GM13976 (cell line): ENCODE measurements around the gene KCNIP1.

Experiments used
- DNase-seq: peaks from one replicate; pipeline ENCODE4 v3.0.0; 2012; ENCODE audit warnings: low spot score
- in situ Hi-C: fragments of 300-500 bp; cut with MboI; formaldehyde crosslinking; loops from one replicate; pipeline ENCODE4 v1.12.0; 2022; ENCODE audit warnings: low sequenced_read_pairs, mixed read lengths, inconsistent platforms; ENCODE audit not compliant: unreplicated experiment
- TF ChIP-seq, protein P1 (sequence below): IDR thresholded peaks from 2 replicates; pipeline ENCODE4 v1.5.1; 2012; ENCODE audit warnings: borderline replicate concordance, mild to moderate bottlenecking; ENCODE audit not compliant: insufficient read depth; ENCODE audit errors: extremely low read depth, missing control alignments, control extremely low read depth

KCNIP1 gene

DNA sequence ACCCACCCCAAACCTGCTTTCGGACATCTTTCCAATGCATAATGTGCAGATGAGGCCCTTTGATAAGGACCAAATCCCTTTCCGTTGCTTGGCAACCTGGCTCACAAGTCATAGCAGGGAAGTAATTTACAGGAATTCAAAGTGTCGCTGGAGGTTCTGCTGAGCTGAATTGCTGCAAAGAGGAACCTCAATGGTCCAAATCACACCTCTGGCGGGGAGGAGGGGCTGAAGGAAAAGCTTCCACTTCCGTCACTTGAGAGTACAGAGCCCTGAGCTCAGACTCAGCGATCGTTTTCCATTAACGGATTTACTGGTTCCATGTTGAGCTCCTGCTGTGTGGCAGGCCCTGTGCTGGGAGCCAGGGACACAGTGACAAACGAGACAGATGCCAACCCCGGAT is 99.3 kb downstream of the KCNIP1 start:
- in situ Hi-C loops: no loop called here
- DNase-seq: no peak
- TF ChIP-seq, protein P1, sequence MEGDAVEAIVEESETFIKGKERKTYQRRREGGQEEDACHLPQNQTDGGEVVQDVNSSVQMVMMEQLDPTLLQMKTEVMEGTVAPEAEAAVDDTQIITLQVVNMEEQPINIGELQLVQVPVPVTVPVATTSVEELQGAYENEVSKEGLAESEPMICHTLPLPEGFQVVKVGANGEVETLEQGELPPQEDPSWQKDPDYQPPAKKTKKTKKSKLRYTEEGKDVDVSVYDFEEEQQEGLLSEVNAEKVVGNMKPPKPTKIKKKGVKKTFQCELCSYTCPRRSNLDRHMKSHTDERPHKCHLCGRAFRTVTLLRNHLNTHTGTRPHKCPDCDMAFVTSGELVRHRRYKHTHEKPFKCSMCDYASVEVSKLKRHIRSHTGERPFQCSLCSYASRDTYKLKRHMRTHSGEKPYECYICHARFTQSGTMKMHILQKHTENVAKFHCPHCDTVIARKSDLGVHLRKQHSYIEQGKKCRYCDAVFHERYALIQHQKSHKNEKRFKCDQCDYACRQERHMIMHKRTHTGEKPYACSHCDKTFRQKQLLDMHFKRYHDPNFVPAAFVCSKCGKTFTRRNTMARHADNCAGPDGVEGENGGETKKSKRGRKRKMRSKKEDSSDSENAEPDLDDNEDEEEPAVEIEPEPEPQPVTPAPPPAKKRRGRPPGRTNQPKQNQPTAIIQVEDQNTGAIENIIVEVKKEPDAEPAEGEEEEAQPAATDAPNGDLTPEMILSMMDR: no peak

DNA sequence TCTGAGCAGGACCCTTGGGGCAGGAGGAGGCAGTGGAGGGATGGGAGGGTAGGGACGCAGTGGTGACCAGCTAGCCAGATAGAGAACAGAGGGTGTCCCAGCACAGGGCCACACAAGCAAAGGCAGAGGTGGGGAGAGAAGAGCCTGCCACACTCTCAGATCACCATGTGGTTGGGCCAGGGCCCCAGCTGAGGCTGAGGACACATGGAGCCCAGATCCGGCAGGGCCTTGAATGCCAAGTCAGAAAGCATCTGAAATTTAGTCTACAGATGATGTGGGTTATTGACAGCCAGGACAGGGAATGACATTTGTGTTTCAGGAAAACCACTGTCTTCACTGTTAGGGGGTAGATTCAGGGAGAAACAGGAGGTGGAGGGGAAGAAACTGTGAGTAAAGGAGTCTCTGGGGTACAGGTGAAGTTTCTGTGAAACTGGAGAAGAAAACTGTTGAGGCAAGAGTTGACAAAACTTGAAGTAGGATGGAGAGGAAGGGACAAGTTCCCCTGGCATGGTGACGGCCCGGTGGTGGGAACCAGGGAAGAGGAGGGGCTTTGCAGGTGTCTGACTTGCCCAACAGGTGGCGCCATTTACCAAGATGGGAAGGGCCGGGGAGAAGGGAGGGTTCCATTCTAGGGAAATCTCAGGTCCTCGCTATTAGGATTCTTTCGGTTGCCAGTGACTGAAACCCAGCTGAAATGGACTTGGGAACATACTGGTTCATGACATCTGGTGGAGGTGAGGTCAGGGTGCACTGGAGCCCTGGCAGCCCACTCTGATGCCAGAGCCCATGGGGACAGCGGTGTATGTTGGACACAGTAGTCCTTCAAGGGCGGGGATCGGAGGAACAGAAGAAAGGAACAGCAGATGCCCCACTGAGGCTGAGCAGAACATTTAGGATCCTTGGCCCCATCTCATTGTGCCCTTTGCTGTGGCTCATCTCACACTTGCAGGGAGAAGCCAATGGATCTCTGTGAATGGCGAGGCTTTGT is 100.1 kb downstream of the KCNIP1 start:
- DNase-seq: peak; percentile 78
- in situ Hi-C loops: no loop called here

DNA sequence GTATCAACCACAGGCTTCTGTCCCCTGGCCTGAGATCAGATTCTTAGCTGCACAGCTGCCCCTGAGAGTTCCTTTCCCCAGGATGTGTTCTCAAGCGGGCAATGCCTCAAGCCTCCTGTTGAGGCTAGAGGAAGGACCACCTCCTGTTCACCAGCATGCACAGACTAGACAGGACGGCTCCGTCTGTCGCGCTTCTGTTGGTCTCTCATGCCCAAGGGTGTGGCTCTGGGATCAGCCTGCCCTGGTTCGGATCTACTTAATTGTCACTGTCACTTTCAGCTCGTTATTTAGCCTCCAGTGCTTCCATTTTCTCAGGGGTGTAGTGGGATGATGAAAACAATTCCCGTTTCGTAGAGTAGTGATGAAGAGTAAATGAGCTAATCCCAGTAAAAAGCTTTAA is 103.1 kb downstream of the KCNIP1 start:
- in situ Hi-C loops: no loop called here
- TF ChIP-seq, protein P1: no peak
- DNase-seq: no peak

More for the DNA sequence above, 100.1 kb downstream of the KCNIP1 start:
- TF ChIP-seq, protein P1: peak; percentile 46

DNA sequence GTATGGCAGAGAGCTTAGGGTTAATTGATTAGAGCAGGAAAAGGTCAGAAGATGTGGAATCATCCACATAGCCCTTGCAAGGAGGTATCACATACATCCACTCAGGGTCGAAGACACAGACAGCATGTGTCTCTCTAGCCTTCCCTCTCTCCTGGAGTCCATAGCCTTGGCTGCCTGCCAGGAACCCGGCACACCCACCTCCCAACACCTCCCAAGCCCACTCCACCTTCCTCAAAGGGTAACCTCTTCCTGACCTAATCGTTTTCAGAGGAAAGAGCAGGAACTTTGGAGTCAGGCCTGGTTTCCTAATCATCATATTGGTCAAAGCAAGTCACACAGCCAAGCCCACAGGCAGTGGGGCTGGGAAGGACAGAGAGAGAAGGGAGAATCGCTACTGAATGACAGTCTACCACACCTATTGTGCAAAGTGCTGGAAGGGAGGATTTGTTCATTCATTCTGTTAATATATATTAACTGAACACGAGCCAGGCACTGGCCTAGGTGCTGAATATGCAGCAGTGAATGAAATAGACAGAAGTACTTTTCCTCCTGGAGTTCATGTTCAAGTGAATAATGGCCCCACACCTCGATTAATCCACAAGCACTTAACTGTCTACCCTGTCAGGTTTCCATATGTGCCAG is 107.8 kb downstream of the KCNIP1 start:
- in situ Hi-C loops: no loop called here
- no peak for DNase-seq
- TF ChIP-seq, protein P1: no peak

DNA sequence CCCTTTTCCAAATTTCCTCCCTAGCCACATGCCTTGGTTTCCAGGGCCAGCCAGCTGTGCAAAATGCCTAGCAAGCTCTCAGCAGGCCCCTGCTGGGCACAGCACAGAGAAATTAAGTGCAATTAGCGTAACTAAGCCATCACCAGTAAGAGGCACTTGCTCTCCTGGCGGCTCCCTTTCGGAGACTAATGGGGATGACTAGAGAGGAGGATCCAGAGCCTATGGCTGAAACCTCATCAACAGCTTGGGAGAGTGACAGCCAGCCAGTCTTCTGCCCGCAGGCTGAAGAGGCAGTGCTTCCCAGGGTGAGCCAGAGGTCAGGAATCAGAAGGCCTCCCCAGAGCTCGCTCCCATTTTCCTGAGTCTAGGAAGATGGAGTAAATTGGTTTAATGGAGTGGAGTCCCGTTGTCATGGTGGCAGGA is 108.4 kb downstream of the KCNIP1 start:
- in situ Hi-C loops: no loop called here
- no peak for DNase-seq
- TF ChIP-seq, protein P1: no peak

DNA sequence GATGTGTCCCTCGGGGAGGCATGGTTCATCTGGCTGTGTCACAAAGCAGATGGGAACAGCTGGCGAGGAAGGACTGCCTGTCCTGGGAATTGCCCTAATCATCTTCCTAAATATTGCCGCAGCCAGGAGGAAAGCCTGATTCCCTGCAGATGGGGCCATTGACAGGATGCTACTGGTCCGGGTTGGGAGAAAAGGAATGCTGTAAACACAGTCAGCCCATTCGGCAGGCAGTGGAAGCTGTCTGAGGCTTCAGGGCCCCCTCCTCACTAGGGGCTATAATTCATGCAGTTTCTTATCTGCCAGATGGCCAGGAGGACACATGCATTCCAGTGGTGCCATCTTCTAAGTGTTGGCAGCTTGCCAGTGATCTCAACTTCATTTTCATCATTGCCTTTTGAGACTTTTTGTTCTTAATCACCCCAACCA is 110.3 kb downstream of the KCNIP1 start:
- in situ Hi-C loops: no loop called here
- TF ChIP-seq, protein P1: no peak
- no peak for DNase-seq
